SK-N-SH treated with all-trans-retinoic acid at 6 μM for 48 hours (cell line): ENCODE measurements around the gene HSPB7.

Experiments used
- ATAC-seq: fragments of 200-7000 bp; cut with Tn5 transposase; 3 replicates; pipeline ENCODE4 v1.9.1; 2020; ENCODE audit warnings: mild to moderate bottlenecking, moderate library complexity
- ARNTL ChIP-seq: fragments of 450-650 bp; formaldehyde crosslinking; IDR thresholded peaks from 2 replicates; pipeline ENCODE4 v1.5.0; 2020; ENCODE audit warnings: low read depth, mild to moderate bottlenecking, moderate library complexity, borderline replicate concordance
- BACH2 ChIP-seq: fragments of 250-450 bp; sonication (Bioruptor Pico); IDR thresholded peaks from 2 replicates; pipeline ENCODE4 v1.9.0; 2021; ENCODE audit warnings: mild to moderate bottlenecking, borderline replicate concordance
- CSDC2 ChIP-seq: fragments of 250-450 bp; sonication (Bioruptor Pico); IDR thresholded peaks from 2 replicates; pipeline ENCODE4 v1.5.0; 2020; ENCODE audit warnings: mild to moderate bottlenecking, moderate library complexity
- ESRRG ChIP-seq: fragments of 250-450 bp; sonication (Bioruptor Pico); IDR thresholded peaks from 2 replicates; pipeline ENCODE4 v1.6.1; 2021; ENCODE audit warnings: mild to moderate bottlenecking
- ISL1 ChIP-seq: fragments of 250-450 bp; sonication (Bioruptor Pico); IDR thresholded peaks from 2 replicates; pipeline ENCODE4 v2.1.2; 2022; ENCODE audit warnings: mild to moderate bottlenecking, moderate library complexity
- PPARA ChIP-seq: fragments of 250-450 bp; sonication (Bioruptor Pico); IDR thresholded peaks from 2 replicates; pipeline ENCODE4 v1.5.0; 2020; ENCODE audit warnings: mild to moderate bottlenecking, borderline replicate concordance
- RARB ChIP-seq: fragments of 250-450 bp; sonication (Bioruptor Pico); IDR thresholded peaks from 2 replicates; pipeline ENCODE4 v1.8.0; 2021; ENCODE audit warnings: mild to moderate bottlenecking, moderate library complexity
- SNAI2 ChIP-seq: fragments of 250-450 bp; sonication (Bioruptor Pico); IDR thresholded peaks from 2 replicates; pipeline ENCODE4 v1.5.0; 2020; ENCODE audit warnings: mild to moderate bottlenecking, moderate library complexity
- TCF4 ChIP-seq: fragments of 250-450 bp; sonication (Bioruptor Pico); IDR thresholded peaks from 2 replicates; pipeline ENCODE4 v1.8.0; 2021; ENCODE audit warnings: mild to moderate bottlenecking, moderate library complexity, borderline replicate concordance
- TOX ChIP-seq: fragments of 250-450 bp; sonication (Bioruptor Pico); IDR thresholded peaks from 2 replicates; pipeline ENCODE4 v1.8.0; 2021; ENCODE audit warnings: mild to moderate bottlenecking, moderate library complexity, borderline replicate concordance
- ZFP3 ChIP-seq: fragments of 250-450 bp; sonication (Bioruptor Pico); IDR thresholded peaks from 2 replicates; pipeline ENCODE4 v1.5.0; 2020; ENCODE audit warnings: mild to moderate bottlenecking, moderate library complexity
- ZFP30 ChIP-seq: fragments of 450-650 bp; formaldehyde crosslinking; IDR thresholded peaks from 2 replicates; pipeline ENCODE4 v1.5.0; 2022; ENCODE audit warnings: mild to moderate bottlenecking, moderate library complexity
- ZNF70 ChIP-seq: fragments of 450-650 bp; formaldehyde crosslinking; IDR thresholded peaks from 2 replicates; pipeline ENCODE4 v1.5.0; 2020; ENCODE audit warnings: mild to moderate bottlenecking, moderate library complexity
- ZNF8 ChIP-seq: fragments of 450-650 bp; formaldehyde crosslinking; IDR thresholded peaks from 2 replicates; pipeline ENCODE4 v1.5.0; 2020; ENCODE audit warnings: mild to moderate bottlenecking, moderate library complexity
- TF ChIP-seq, protein P1 (sequence below): fragments of 250-450 bp; sonication (Bioruptor Pico); IDR thresholded peaks from 2 replicates; pipeline ENCODE4 v1.5.0; 2020; ENCODE audit warnings: mild to moderate bottlenecking, moderate library complexity
- TF ChIP-seq, protein P2 (sequence below): fragments of 250-450 bp; sonication (Bioruptor Pico); IDR thresholded peaks from 2 replicates; pipeline ENCODE4 v1.5.1; 2020; ENCODE audit warnings: low read depth, mild to moderate bottlenecking, moderate library complexity
- TF ChIP-seq, protein P3 (sequence below): fragments of 250-450 bp; sonication (Bioruptor Pico); IDR thresholded peaks from 2 replicates; pipeline ENCODE4 v1.5.1; 2021; ENCODE audit warnings: mild to moderate bottlenecking, moderate library complexity

Gene HSPB7

DNA sequence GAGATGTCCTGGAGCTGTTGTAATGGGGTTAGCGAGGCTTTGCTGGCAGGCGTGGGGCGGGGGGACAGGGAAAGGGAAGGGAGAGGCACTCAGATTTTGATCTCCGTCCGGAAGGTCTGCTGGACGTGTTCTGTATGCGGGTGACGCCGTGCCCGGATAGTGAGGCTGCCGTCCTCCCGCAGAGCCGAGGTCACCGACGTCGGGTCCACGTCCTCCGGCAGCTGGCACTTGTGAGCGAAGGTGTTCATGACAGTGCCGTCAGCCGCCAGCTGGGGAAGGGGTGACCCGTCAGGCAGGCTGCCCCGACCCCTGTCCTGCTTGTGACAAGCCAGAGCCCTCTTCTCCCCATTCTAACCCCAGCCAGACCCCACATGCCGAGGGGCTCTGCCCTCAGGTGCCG lies 2.4 kb downstream of the HSPB7 start (continued):
- TF ChIP-seq, protein P1, sequence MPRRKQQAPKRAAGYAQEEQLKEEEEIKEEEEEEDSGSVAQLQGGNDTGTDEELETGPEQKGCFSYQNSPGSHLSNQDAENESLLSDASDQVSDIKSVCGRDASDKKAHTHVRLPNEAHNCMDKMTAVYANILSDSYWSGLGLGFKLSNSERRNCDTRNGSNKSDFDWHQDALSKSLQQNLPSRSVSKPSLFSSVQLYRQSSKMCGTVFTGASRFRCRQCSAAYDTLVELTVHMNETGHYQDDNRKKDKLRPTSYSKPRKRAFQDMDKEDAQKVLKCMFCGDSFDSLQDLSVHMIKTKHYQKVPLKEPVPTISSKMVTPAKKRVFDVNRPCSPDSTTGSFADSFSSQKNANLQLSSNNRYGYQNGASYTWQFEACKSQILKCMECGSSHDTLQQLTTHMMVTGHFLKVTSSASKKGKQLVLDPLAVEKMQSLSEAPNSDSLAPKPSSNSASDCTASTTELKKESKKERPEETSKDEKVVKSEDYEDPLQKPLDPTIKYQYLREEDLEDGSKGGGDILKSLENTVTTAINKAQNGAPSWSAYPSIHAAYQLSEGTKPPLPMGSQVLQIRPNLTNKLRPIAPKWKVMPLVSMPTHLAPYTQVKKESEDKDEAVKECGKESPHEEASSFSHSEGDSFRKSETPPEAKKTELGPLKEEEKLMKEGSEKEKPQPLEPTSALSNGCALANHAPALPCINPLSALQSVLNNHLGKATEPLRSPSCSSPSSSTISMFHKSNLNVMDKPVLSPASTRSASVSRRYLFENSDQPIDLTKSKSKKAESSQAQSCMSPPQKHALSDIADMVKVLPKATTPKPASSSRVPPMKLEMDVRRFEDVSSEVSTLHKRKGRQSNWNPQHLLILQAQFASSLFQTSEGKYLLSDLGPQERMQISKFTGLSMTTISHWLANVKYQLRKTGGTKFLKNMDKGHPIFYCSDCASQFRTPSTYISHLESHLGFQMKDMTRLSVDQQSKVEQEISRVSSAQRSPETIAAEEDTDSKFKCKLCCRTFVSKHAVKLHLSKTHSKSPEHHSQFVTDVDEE (CRISPR knock-in tag): no peak
- no peak for TF ChIP-seq BACH2

DNA sequence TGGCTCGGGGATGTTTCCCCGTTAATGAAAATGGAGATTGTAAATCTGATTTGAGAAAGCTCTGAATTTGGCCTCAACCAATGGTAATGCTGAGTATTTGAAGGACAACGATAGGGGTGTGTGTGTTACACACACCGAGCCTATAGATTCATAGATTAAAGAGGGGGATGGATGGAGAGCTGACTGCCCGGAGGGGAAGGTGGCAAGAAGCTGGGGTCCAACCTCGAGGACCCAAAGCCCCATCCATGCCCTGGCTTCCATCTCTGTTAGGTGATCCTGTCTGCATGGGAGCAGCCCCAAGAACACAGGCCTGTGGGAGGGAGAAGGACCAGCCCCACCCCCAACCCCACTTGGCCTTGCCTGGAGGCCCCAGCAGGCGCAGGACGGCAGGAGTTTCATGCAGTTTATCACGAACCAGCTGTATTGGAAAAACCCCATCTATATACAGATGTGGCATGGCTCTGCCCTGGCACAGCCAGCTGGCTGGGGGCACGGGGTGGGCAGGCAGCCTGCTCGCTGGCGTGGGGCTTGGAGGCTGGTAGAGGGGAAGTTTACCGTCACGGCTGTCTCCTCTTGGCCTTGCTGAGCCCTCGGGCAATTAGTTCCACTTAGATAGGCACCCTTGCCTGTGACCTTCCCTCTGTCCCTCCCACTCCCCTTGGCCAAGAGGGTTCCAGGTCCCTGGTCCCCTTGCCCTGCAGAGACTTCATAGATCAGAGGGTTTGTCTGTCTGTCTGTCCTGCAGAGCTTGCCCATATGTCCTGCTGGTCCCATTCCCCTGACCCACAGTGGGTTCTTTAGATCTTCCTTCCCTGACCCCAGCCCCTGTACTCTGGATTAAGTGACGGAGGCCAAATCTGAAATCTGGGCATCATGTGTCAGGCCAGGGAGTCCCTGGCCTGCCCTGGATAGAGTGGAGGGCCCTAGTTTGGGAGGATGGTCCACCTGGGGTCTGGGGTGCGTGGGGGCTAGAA lies 3.0 kb downstream of the HSPB7 start:
- ATAC-seq: no peak
- TF ChIP-seq, protein P2, sequence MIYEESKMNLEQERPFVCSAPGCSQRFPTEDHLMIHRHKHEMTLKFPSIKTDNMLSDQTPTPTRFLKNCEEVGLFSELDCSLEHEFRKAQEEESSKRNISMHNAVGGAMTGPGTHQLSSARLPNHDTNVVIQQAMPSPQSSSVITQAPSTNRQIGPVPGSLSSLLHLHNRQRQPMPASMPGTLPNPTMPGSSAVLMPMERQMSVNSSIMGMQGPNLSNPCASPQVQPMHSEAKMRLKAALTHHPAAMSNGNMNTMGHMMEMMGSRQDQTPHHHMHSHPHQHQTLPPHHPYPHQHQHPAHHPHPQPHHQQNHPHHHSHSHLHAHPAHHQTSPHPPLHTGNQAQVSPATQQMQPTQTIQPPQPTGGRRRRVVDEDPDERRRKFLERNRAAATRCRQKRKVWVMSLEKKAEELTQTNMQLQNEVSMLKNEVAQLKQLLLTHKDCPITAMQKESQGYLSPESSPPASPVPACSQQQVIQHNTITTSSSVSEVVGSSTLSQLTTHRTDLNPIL (CRISPR knock-in tag): no peak
- TF ChIP-seq ARNTL (no peak), ZNF8 (no peak), ZNF70 (CRISPR knock-in tag) (no peak), TOX (CRISPR knock-in tag) (no peak)

DNA sequence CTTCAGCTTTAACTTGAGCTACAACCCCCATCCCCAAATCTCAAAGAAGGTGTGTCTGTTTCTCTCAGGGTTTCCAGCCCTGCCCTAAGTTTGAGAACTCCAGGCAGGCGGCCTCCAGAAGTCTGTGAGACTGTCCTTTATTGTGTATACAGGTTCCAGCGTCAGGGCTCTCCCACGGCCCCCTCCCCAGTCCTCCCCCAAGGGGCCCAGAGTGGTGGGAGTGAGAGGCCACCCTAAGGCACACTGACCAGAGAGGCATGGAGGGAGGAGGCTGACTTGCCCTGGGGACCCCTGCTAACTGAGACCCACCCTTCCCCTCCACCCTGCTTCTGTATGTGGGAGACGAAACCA lies 4.0 kb downstream of the HSPB7 start:
- TF ChIP-seq RARB (CRISPR knock-in tag): no peak
- no peak for TF ChIP-seq TCF4
- TF ChIP-seq ZNF8: no peak
- TF ChIP-seq SNAI2 (CRISPR knock-in tag): no peak
- no peak for TF ChIP-seq BACH2
- TF ChIP-seq, protein P1 (CRISPR knock-in tag): no peak
- TF ChIP-seq, protein P2 (CRISPR knock-in tag): no peak
- no peak for TF ChIP-seq TOX (CRISPR knock-in tag)
- TF ChIP-seq CSDC2: no peak
- no peak for TF ChIP-seq ESRRG
- TF ChIP-seq PPARA: no peak
- no peak for TF ChIP-seq ISL1 (CRISPR knock-in tag)
- TF ChIP-seq ZFP30 (CRISPR knock-in tag): no peak
- TF ChIP-seq ZFP3 (CRISPR knock-in tag): no peak
- no peak for TF ChIP-seq ZNF70 (CRISPR knock-in tag)
- no peak for ATAC-seq

DNA sequence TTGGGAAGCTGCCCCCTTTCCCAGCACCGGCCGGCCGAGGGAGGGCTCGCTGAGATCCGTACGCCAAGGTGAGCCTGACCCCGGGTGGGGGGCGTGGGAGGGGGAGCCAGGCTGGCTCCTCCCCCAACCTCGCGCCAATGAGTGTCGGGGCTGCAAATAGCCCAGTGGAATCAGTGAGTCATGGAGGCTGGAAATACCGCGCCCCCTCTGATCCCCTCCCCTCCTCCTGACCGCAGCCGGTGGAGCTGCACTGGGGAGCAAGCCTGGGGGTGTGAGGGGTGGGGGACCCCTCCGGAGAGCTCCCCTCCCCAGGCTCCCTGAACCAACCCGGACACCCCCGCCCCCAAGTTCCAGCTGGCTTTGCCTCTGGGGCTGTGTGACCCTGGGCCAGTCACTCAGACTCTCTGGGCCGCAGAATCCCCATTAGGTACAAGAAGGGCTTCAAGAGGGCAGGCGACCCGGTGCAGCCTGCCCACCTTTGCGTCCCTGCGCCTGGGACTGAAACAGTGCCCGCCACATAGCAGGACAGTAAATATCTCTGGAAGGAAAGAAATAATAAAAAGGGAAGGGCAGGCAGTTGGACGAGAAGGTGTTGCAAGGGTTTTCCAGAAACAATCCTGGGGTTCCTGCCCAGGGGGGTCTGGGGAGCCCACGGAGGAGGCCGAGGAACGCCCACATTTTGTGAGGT lies 4.5 kb downstream of the HSPB7 start:
- ATAC-seq: no peak
- no peak for TF ChIP-seq ZFP3 (CRISPR knock-in tag)
- TF ChIP-seq, protein P3, sequence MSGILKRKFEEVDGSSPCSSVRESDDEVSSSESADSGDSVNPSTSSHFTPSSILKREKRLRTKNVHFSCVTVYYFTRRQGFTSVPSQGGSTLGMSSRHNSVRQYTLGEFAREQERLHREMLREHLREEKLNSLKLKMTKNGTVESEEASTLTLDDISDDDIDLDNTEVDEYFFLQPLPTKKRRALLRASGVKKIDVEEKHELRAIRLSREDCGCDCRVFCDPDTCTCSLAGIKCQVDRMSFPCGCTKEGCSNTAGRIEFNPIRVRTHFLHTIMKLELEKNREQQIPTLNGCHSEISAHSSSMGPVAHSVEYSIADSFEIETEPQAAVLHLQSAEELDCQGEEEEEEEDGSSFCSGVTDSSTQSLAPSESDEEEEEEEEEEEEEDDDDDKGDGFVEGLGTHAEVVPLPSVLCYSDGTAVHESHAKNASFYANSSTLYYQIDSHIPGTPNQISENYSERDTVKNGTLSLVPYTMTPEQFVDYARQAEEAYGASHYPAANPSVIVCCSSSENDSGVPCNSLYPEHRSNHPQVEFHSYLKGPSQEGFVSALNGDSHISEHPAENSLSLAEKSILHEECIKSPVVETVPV (CRISPR knock-in tag): no peak
